Right lobe of liver (tissue), 6 donors: ENCODE measurements around the gene NR6A1. TPM values are rescaled to one million over a fixed set of nuclear protein-coding genes. Genes with fewer than 3 reads are reported as not detected.

Experiments
- ATAC-seq, 4 donors: fragments of 200-7000 bp; cut with Tn5 transposase; one replicate each; pipeline ENCODE4 v1.9.1; 2020; ENCODE audit warnings: mild to moderate bottlenecking in 4 of 4, moderate library complexity in 4 of 4
- DNase-seq, 3 donors: peaks; one replicate each; pipeline ENCODE4 v3.0.0-alpha.2; 2020
- H3K27ac ChIP-seq, 3 donors: fragments of 200-600 bp; one replicate each; pipeline ENCODE4 v1.8.0; 2022
- H3K27me3 ChIP-seq, 2 donors: fragments of 200-600 bp; one replicate each; pipeline ENCODE4 v1.8.0; 2022
- H3K36me3 ChIP-seq, 4 donors: fragments of 200-600 bp; sonication (generic) in 1 of 4; one replicate each; pipeline versions ENCODE4 v1.5.1 to v1.8.0; 2017 to 2022; ENCODE audit warnings: control low read depth in 1 of 4
- H3K4me1 ChIP-seq, 4 donors: fragments of 200-600 bp; sonication (generic) in 1 of 4; one replicate each; pipeline versions ENCODE4 v1.5.1 to v1.8.0; 2017 to 2022; ENCODE audit warnings: control low read depth in 1 of 4
- H3K4me3 ChIP-seq, 3 donors: fragments of 200-600 bp; one replicate each; pipeline ENCODE4 v1.8.0; 2022
- H3K9me3 ChIP-seq, 4 donors: fragments of 200-600 bp; sonication (generic) in 1 of 4; one replicate each; pipeline versions ENCODE4 v1.5.1 to v1.8.0; 2017 to 2022; ENCODE audit warnings: control low read depth in 1 of 4
- POLR2A ChIP-seq: fragments of 450-650 bp; IDR thresholded peaks from one replicate; pipeline ENCODE4 v1.6.1; 2017; ENCODE audit warnings: antibody characterized with exemption, mild to moderate bottlenecking
- WGBS: methylation state at CpG from one replicate; pipeline ENCODE4 v1.1.6; 2018; ENCODE audit warnings: low coverage, low lambda C conversion rate; ENCODE audit not compliant: insufficient coverage; ENCODE audit errors: missing lambda C conversion rate; 5-methylcytosine and 5-hydroxymethylcytosine counted together
- intact Hi-C, 2 donors: fragments of 100-400 bp; cut with DNase I; formaldehyde crosslinking; loops; one replicate each; pipeline versions ENCODE4 v1.11.2 to v1.14.1; 2022
- total RNA-seq, 6 experiments: library from RNA; depleted of rRNA in 2 of 6; stranded (reverse); fragments of >200 nt in 2 of 6; fragmentation: NEBNext Ultra II Directional in 3 of 6; extraction: Animal tissue kit (Norgen Biotek cat#: 25700) in 3 of 6; gene quantifications; one replicate each; pipeline versions ENCODE4 v1.1.0 to v1.2.4, GENCODE V29; 2016 to 2023
- TF ChIP-seq, protein P1 (sequence below), 4 donors: fragments of 200-600 bp in 3 of 4; fragments of 450-650 bp in 1 of 4; IDR thresholded peaks; one replicate each; pipeline versions ENCODE4 v1.5.1 to v1.8.0; 2016 to 2022; ENCODE audit warnings: antibody characterized with exemption in 4 of 4, mild to moderate bottlenecking in 2 of 4
- donor health status: DM: no; HTN: yes; CAD: no.
- donor health status: DM: no; HTN: no; CAD: no.
- donor health status: DM: no; HTN: no; CAD: no.
- donor health status: DM: no; HTN: yes; CAD: no.
- donor health status: DM: no; HTN: yes; CAD: no.

NR6A1 gene
- total RNA-seq, 6 experiments from 2014 or later, result 1.3 to 3.6 (median 1.9) TPM

DNA sequence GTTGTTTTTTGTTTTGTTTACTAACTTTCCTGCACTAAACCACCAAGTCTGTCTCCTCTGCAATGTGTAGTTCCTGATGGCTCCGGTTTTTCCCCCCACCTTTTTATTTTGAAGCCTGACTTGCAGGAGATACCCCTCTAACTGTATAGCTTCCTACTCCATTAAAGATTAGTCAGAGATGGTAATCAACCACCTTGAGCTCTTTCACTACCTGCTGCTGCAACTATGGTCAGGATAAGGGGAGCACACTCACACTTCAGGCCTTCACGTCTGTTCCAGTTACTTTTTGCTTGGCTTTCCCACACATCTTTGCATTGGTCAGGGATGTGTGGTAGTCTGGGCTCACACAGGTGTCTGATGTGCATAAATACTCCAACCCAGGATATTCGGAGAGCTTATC, 63.4 kb downstream of the NR6A1 start:
- Histone ChIP-seq H3K27ac (no peak overlapping the region), H3K4me3 (no peak overlapping the region), H3K9me3 (no peaks in the 10 kb centered on the region), H3K27me3 (no peaks in the 10 kb centered on the region), H3K4me1 (peaks cover 0 to 6% (median 2%) of the 10 kb centered on the region in 4 donors), H3K36me3 (no peaks in the 10 kb centered on the region)
- no peak for TF ChIP-seq POLR2A
- TF ChIP-seq, protein P1, sequence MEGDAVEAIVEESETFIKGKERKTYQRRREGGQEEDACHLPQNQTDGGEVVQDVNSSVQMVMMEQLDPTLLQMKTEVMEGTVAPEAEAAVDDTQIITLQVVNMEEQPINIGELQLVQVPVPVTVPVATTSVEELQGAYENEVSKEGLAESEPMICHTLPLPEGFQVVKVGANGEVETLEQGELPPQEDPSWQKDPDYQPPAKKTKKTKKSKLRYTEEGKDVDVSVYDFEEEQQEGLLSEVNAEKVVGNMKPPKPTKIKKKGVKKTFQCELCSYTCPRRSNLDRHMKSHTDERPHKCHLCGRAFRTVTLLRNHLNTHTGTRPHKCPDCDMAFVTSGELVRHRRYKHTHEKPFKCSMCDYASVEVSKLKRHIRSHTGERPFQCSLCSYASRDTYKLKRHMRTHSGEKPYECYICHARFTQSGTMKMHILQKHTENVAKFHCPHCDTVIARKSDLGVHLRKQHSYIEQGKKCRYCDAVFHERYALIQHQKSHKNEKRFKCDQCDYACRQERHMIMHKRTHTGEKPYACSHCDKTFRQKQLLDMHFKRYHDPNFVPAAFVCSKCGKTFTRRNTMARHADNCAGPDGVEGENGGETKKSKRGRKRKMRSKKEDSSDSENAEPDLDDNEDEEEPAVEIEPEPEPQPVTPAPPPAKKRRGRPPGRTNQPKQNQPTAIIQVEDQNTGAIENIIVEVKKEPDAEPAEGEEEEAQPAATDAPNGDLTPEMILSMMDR (IDR thresholded peaks at IDR 0.05), result no peak
- intact Hi-C loops, result no loop called here
- no peak for ATAC-seq
- no peak for DNase-seq
- 81% methylated on average over 3 of the region's 3 CpGs for WGBS

DNA sequence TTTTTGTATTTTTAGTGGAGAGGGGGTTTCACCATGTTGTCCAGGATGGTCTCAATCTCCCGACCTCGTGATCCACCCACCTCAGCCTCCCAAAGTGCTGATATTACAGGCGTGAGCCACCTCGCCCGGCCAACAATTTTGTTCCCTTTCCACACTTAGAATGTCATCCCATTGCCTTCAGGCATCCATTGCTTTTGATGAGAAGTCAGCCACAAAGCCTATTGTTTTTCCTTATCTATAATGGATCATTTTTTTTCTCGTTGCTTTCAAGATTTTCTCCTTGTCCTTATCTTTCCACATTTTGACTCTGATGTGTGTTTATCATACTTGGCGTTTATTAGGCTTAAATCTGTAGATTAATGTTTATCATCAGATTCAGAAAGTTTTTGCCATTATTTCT, 64.4 kb downstream of the NR6A1 start:
- no peaks in the 10 kb centered on the region for H3K4me1 ChIP-seq
- H3K27ac ChIP-seq, result no peak overlapping the region
- ATAC-seq (no peak), DNase-seq (no peak)
- H3K4me3 ChIP-seq, result no peak overlapping the region
- TF ChIP-seq, protein P1 (IDR thresholded peaks at IDR 0.05), result no peak
- no peak for TF ChIP-seq POLR2A
- H3K36me3 ChIP-seq, result no peaks in the 10 kb centered on the region
- WGBS, result 72% methylated on average over 2 of the region's 7 CpGs
- H3K9me3 ChIP-seq, result no peaks in the 10 kb centered on the region
- intact Hi-C loops, result no loop called here
- H3K27me3 ChIP-seq, result no peaks in the 10 kb centered on the region

DNA sequence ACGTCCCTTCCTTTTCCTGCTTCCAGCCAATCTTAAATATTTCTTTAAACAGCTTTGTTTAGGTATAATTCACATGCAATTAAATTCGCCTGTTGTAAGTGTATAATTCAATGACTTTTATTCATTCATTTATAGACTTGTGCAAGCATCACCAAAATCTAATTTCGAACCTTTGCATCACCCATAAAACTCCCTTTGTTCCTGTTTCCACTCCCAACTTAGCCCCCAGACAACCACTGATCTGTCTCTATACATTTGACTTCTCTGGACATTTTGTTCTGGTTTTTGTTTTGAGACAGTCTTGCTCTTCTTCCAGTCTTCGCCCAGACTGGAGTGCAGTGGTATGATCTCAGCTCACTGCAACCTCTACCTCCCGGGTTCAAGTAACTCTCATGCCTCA, 71.5 kb downstream of the NR6A1 start:
- ATAC-seq, result no peak
- TF ChIP-seq POLR2A, result no peak
- TF ChIP-seq, protein P1 (IDR thresholded peaks at IDR 0.05), result no peak
- intact Hi-C loops, result no loop called here
- no peaks in the 10 kb centered on the region for H3K9me3 ChIP-seq
- H3K4me1 ChIP-seq, result no peaks in the 10 kb centered on the region
- no peaks in the 10 kb centered on the region for H3K36me3 ChIP-seq
- no peak overlapping the region for H3K27ac ChIP-seq
- WGBS, result 80% methylated on average over 5 of the region's 5 CpGs
- no peaks in the 10 kb centered on the region for H3K27me3 ChIP-seq
- H3K4me3 ChIP-seq, result no peak overlapping the region
- no peak for DNase-seq

DNA sequence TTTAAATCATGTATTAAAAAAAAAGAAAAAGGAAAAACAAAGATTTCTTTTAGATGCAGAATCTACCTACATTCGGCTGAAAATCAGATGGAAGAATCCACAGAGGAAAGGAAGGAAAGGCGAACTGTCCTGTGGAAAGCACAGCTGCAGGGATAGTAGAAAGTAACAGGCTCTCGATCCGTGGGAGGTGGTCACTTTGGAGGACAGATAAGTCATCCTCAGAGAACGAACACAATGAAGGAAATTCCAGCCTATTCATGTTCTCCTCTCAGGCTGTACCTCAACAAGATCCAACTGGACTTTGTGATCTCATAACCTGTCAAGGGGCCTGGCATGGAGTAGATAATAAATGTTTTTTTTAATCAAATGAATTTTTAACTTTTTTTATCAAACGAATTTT, 72.8 kb downstream of the NR6A1 start:
- Histone ChIP-seq H3K27me3 (no peaks in the 10 kb centered on the region), H3K4me1 (no peaks in the 10 kb centered on the region), H3K27ac (no peak overlapping the region), H3K4me3 (no peak overlapping the region), H3K36me3 (no peaks in the 10 kb centered on the region), H3K9me3 (no peaks in the 10 kb centered on the region)
- TF ChIP-seq, protein P1 (IDR thresholded peaks at IDR 0.05), result no peak
- TF ChIP-seq POLR2A, result no peak
- intact Hi-C loops, result no loop called here
- 46% methylated on average over 6 of the region's 6 CpGs for WGBS
- DNase-seq, result no peak
- ATAC-seq, result no peak
